ENCODE data around the gene COPB1. TPM values are rescaled to one million over a fixed set of nuclear protein-coding genes. Genes with fewer than 3 reads are reported as not detected.

Gene COPB1
- total and polyA plus RNA-seq, 4 experiments from 2014 or later: 79.8 to 94.0 (median 87.8) TPM

DNA sequence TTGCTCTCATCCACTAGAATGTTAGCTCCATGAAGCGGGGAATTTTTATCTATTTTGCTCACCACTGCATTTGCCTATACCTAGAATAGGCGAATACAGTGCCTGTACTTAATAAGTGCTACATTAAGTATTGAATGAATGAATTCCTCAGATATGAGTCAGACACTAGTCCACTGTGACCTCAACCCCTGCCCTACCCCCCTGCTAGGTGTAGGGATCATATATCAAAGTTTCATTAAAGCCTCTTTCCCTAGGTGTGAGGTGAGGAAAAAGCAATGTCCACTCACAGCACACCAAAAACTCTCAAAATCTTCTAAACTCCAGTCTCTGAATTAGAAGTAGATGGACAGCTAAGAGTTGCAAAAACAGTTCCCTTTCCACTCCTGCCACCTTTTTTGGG lies 30.3 kb upstream of the COPB1 start:
- H3K9me3 Mint-ChIP-seq: peaks cover 0 to 2% (median 0%) of the 10 kb centered on the region in 8 donors
- H3K27me3 Mint-ChIP-seq: no peaks in the 10 kb centered on the region
- DNase-seq: no peak
- peaks cover 0 to 3% of the 10 kb centered on the region in 2 donors for H3K36me3 Mint-ChIP-seq
- no peaks in the 10 kb centered on the region for H3K4me1 Mint-ChIP-seq
- Histone ChIP-seq H3K4me1 (ENCODE audit: insufficient read depth, low read length) (no peaks in the 10 kb centered on the region), H3K27me3 (ENCODE audit: insufficient read depth, low read length) (no peaks in the 10 kb centered on the region), H3K36me3 (ENCODE audit: insufficient read depth, low read length) (no peaks in the 10 kb centered on the region), H3K9me3 (ENCODE audit: control insufficient read depth in 1 of 2, low read length in 2 of 2) (no peaks in the 10 kb centered on the region), H3K4me3 (ENCODE audit: low read length in 2 of 2) (no peak overlapping the region), H3K27ac (ENCODE audit: low read depth, low read length) (no peak overlapping the region)
- ChIA-PET CTCF (ENCODE audit: partially characterized antibody) (interaction anchor here (0.7 to 6.4 kb wide), 3 partner anchors 9 to 377 kb away, joined by 3 to 57 read pairs (median 4); partner anchors contain the start of gene PSMA1), POLR2A (ENCODE audit: partially characterized antibody) (no interaction called here)
- no peak overlapping the region for H3K4me3 Mint-ChIP-seq
- intact Hi-C loops (cut with micrococcal nuclease): no loop called here
- H3K27ac Mint-ChIP-seq: peak overlapping the region in 1 of 7 donors; percentile 7

DNA sequence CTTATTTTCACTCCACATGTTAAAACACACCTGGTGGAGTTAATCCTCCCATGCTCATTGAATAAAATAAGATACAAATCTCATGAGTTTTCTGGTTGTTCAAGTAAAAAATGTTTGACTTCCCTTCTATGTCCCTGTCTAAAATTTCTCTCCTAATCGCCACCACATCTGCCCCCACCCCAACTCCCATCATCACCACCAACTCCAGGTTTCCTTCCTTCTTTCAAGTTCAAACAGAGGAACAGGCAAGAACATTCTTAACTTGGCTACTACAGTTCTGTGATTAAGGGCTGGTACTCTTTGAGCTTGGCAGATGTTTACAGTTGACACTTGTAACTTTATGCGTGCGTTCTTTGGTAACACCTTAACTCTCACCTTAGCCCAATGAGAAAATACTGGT lies 29.7 kb upstream of the COPB1 start:
- Mint-ChIP-seq H3K9me3 (peaks cover 0 to 2% (median 0%) of the 10 kb centered on the region in 8 donors), H3K36me3 (peaks cover 0 to 3% of the 10 kb centered on the region in 2 donors), H3K27me3 (no peaks in the 10 kb centered on the region), H3K27ac (peak overlapping the region in 1 of 7 donors; percentile 24), H3K4me3 (no peak overlapping the region), H3K4me1 (no peaks in the 10 kb centered on the region)
- CTCF ChIA-PET (ENCODE audit: partially characterized antibody): interaction anchor here (1.4 to 6.4 kb wide), 2 partner anchors 9 to 378 kb away, joined by 4 to 57 read pairs; partner anchors contain the start of gene PSMA1
- intact Hi-C loops (cut with micrococcal nuclease): no loop called here
- Histone ChIP-seq H3K4me1 (ENCODE audit: insufficient read depth, low read length) (no peaks in the 10 kb centered on the region), H3K27ac (ENCODE audit: low read depth, low read length) (no peak overlapping the region), H3K36me3 (ENCODE audit: insufficient read depth, low read length) (no peaks in the 10 kb centered on the region), H3K4me3 (ENCODE audit: low read length in 2 of 2) (no peak overlapping the region), H3K27me3 (ENCODE audit: insufficient read depth, low read length) (no peaks in the 10 kb centered on the region), H3K9me3 (ENCODE audit: control insufficient read depth in 1 of 2, low read length in 2 of 2) (no peaks in the 10 kb centered on the region)
- no peak for DNase-seq
- POLR2A ChIA-PET (ENCODE audit: partially characterized antibody): no interaction called here

DNA sequence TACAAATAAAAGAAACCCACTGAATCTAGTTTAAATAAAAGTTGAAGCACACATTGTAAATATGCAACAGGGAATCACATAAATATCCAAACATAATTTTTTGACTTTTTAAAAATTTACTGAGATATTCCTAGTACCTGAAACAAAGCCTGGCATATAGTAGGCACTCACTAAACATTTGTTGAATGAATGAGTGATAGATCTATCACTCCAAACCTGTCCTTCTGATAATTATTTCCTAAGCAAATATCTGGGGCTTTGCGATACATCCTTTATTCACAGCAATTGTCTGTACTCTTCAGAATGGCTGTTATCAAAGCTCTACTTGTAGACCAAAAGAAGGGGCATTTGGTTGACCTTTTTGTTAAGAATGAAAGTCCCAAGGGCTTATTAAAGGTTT lies 23.2 kb upstream of the COPB1 start:
- Mint-ChIP-seq H3K4me3 (no peak overlapping the region), H3K36me3 (peaks cover 8 to 27% of the 10 kb centered on the region in 2 donors), H3K27me3 (no peaks in the 10 kb centered on the region), H3K27ac (peak overlapping the region in 1 of 7 donors; percentile 0), H3K9me3 (no peaks in the 10 kb centered on the region), H3K4me1 (peaks cover 16 to 34% (median 25%) of the 10 kb centered on the region in 4 donors)
- Histone ChIP-seq H3K4me3 (ENCODE audit: low read length in 2 of 2) (no peak overlapping the region), H3K9me3 (ENCODE audit: control insufficient read depth in 1 of 2, low read length in 2 of 2) (no peaks in the 10 kb centered on the region), H3K4me1 (ENCODE audit: insufficient read depth, low read length) (peaks cover 23% of the 10 kb centered on the region), H3K36me3 (ENCODE audit: insufficient read depth, low read length) (peaks cover 5% of the 10 kb centered on the region), H3K27me3 (ENCODE audit: insufficient read depth, low read length) (no peaks in the 10 kb centered on the region), H3K27ac (ENCODE audit: low read depth, low read length) (no peak overlapping the region)
- intact Hi-C loops (cut with micrococcal nuclease): no loop called here
- CTCF ChIA-PET (ENCODE audit: partially characterized antibody): interaction anchor here (0.6 to 3.1 kb wide), 4 partner anchors 121 to 483 kb away, joined by 3 to 12 read pairs (median 4); partner anchors contain the start of gene PDE3B
- no peak for DNase-seq
- POLR2A ChIA-PET (ENCODE audit: partially characterized antibody): interaction anchor here (0.9 to 1.1 kb wide), 2 partner anchors 56 to 369 kb away, joined by 4 read pairs; partner anchors contain the start of gene CYP2R1

DNA sequence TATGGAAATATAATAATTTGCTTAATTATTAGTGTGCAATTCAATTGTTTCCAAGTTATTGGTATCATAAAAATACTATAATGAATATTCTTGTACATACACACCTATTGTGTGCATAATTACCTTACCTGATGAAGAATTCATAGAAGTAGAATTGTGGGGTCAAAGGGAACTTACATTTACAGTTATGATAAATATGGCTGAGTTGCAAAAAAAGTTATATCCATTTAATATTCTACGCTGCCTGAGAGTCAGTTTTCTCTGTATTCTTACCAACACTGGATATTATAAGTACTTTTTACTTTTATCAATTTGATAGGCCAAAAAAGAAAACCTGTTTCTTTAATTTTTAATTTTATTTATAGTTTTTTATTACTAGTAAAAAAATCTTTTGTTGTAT lies 22.6 kb upstream of the COPB1 start:
- H3K36me3 ChIP-seq (ENCODE audit: insufficient read depth, low read length): peaks cover 10% of the 10 kb centered on the region
- Mint-ChIP-seq H3K27me3 (no peaks in the 10 kb centered on the region), H3K36me3 (peaks cover 13 to 32% of the 10 kb centered on the region in 2 donors), H3K4me1 (peaks cover 17 to 39% (median 27%) of the 10 kb centered on the region in 4 donors), H3K9me3 (no peaks in the 10 kb centered on the region), H3K27ac (no peak overlapping the region), H3K4me3 (no peak overlapping the region)
- H3K9me3 ChIP-seq (ENCODE audit: control insufficient read depth in 1 of 2, low read length in 2 of 2): no peaks in the 10 kb centered on the region
- H3K27me3 ChIP-seq (ENCODE audit: insufficient read depth, low read length): no peaks in the 10 kb centered on the region
- no peak for DNase-seq
- intact Hi-C loops (cut with micrococcal nuclease): no loop called here
- H3K4me3 ChIP-seq (ENCODE audit: low read length in 2 of 2): no peak overlapping the region
- peaks cover 27% of the 10 kb centered on the region for H3K4me1 ChIP-seq (ENCODE audit: insufficient read depth, low read length)
- CTCF ChIA-PET (ENCODE audit: partially characterized antibody): interaction anchor here (1.3 to 3.1 kb wide), 2 partner anchors 382 to 385 kb away, joined by 5 to 12 read pairs; no protein-coding TSS in a partner anchor
- H3K27ac ChIP-seq (ENCODE audit: low read depth, low read length): no peak overlapping the region
- POLR2A ChIA-PET (ENCODE audit: partially characterized antibody): no interaction called here

GRCh38 chr11:14520747-14521151 lies 21.1 kb upstream of the COPB1 start:
- DNase-seq: no peak
- peak overlapping the region; percentile 93 to 99 (median 98) for H3K4me3 Mint-ChIP-seq
- POLR2A ChIA-PET (ENCODE audit: partially characterized antibody): interaction anchor here (0.8 to 3.3 kb wide), 15 partner anchors 10 to 387 kb away, joined by 3 to 37 read pairs (median 7); partner anchors contain the start of genes COPB1, CYP2R1 and PDE3B
- H3K27me3 ChIP-seq (ENCODE audit: insufficient read depth, low read length): no peaks in the 10 kb centered on the region
- peaks cover 27% of the 10 kb centered on the region for H3K4me1 ChIP-seq (ENCODE audit: insufficient read depth, low read length)
- H3K27ac Mint-ChIP-seq: peak overlapping the region; percentile 95 to 98 (median 98)
- H3K36me3 ChIP-seq (ENCODE audit: insufficient read depth, low read length): peaks cover 15% of the 10 kb centered on the region
- peaks cover 17 to 41% (median 29%) of the 10 kb centered on the region in 4 donors for H3K4me1 Mint-ChIP-seq
- H3K9me3 ChIP-seq (ENCODE audit: control insufficient read depth in 1 of 2, low read length in 2 of 2): no peaks in the 10 kb centered on the region
- no peaks in the 10 kb centered on the region for H3K27me3 Mint-ChIP-seq
- CTCF ChIA-PET (ENCODE audit: partially characterized antibody): interaction anchor here (0.8 to 2.4 kb wide), 9 partner anchors 9 to 386 kb away, joined by 3 to 34 read pairs (median 4); partner anchors contain the start of genes COPB1 and CYP2R1
- no peaks in the 10 kb centered on the region for H3K9me3 Mint-ChIP-seq
- H3K27ac ChIP-seq (ENCODE audit: low read depth, low read length): peak overlapping the region; percentile 99
- intact Hi-C loops (cut with micrococcal nuclease): loop anchor here (1.0 kb wide), 6 partner anchors 21 to 385 kb away; partner anchors contain the start of gene COPB1
- peaks cover 15 to 36% of the 10 kb centered on the region in 2 donors for H3K36me3 Mint-ChIP-seq
- peak overlapping the region; percentile 63 to 95 for H3K4me3 ChIP-seq (ENCODE audit: low read length in 2 of 2)

DNA sequence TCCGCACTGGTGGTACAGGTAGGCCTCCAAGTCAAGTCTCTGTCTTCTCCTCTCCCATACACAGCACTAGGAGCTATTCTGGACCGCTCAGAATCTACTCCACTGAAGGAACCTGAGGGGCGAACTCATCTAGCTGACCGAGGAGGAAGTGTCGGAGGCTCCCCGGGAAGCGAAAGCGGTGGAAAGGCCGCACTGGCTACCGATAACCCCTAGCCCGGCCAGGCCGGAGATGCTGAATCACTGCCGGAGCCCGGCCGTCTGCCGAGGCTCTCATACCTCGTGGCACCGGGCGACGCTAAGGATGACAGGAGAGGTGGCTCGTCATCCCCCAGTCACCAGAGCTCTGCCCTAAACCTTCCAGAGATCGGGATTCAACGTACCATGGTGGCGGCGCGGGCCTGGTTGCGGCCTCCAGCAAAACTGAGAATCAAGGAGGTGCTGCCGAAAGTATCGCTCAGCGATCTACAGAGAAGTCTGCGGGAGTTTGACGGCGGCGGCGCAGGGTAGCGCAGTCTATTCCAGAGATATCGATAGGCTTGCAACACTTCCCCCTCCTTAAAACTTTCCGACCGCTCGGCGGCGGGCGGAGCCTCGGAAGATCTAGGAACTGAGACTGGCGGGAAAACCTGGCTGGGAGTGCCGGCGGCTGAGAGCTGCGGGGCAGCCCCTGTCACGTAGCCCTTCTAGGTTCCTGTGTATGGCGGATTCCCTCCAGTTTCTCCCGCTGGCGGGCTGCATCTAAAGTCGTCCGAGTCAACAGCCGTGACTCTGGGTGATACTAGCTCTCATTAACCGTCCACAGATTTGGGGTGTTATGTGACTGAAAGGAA lies 20.5 kb upstream of the COPB1 start, which contains the start of gene PSMA1:
Gene PSMA1, minus strand, starts transcription at position 470 of the 830 bp plus-strand sequence. Its CDS starts 87 bp downstream, at position 383.
- CTCF ChIA-PET (ENCODE audit: partially characterized antibody): interaction anchor here (0.8 to 2.4 kb wide), 10 partner anchors 9 to 387 kb away, joined by 3 to 34 read pairs (median 4); partner anchors contain the start of genes COPB1 and CYP2R1

More for the DNA sequence above, 20.5 kb upstream of the COPB1 start, which contains the start of gene PSMA1:
- peak within 1 kb of the TSS; percentile 95 to 98 (median 98) for H3K27ac Mint-ChIP-seq
- H3K4me3 Mint-ChIP-seq: peak within 1 kb of the TSS; percentile 93 to 99 (median 98)
- H3K4me1 ChIP-seq (ENCODE audit: insufficient read depth, low read length): peaks cover 27% of the 10 kb centered on the region
- H3K4me1 Mint-ChIP-seq: peaks cover 17 to 41% (median 29%) of the 10 kb centered on the region in 4 donors
- no peaks in the 10 kb centered on the region for H3K9me3 Mint-ChIP-seq
- H3K27me3 Mint-ChIP-seq: no peaks in the 10 kb centered on the region
- peaks cover 16% of the 10 kb centered on the region for H3K36me3 ChIP-seq (ENCODE audit: insufficient read depth, low read length)
- POLR2A ChIA-PET (ENCODE audit: partially characterized antibody): interaction anchor here (0.8 to 3.3 kb wide), 20 partner anchors 10 to 853 kb away, joined by 3 to 37 read pairs (median 4); partner anchors contain the start of genes COPB1, CYP2R1 and PDE3B
- DNase-seq: peak; percentile 88 to 96 (median 91)
- intact Hi-C loops (cut with micrococcal nuclease): loop anchor here (1.0 kb wide), 6 partner anchors 21 to 385 kb away; partner anchors contain the start of gene COPB1
- H3K9me3 ChIP-seq (ENCODE audit: control insufficient read depth in 1 of 2, low read length in 2 of 2): no peaks in the 10 kb centered on the region
- no peaks in the 10 kb centered on the region for H3K27me3 ChIP-seq (ENCODE audit: insufficient read depth, low read length)
- H3K4me3 ChIP-seq (ENCODE audit: low read length in 2 of 2): peak within 1 kb of the TSS; percentile 63 to 95
- H3K27ac ChIP-seq (ENCODE audit: low read depth, low read length): peak within 1 kb of the TSS; percentile 99
- peaks cover 15 to 36% of the 10 kb centered on the region in 2 donors for H3K36me3 Mint-ChIP-seq
